ENCODE data around the gene FEM1A.
"Not testable (repeated sequence)": the region's sequence is repeated elsewhere in the genome, so short reads cannot be mapped to it uniquely, and the experiment has no call there.

FEM1A gene

GRCh38 chr19:4773047-4773640 lies 18.4 kb upstream of the FEM1A start:
- FAIRE-seq (no peak), DNase-seq (ENCODE audit: insufficient read length, low spot score) (no peak)

- FAIRE-seq: no peak
- DNase-seq (ENCODE audit: insufficient read length, low spot score): no peak
These were observed 17.4 kb upstream of the FEM1A start for GRCh38 chr19:4774136-4774535.

GRCh38 chr19:4775627-4776152 lies 15.8 kb upstream of the FEM1A start:
- FAIRE-seq (no peak), DNase-seq (ENCODE audit: insufficient read length, low spot score) (no peak)

GRCh38 chr19:4776436-4777211 lies 14.9 kb upstream of the FEM1A start:
- DNase-seq (ENCODE audit: insufficient read length, low spot score): no peak
- no peak for FAIRE-seq

- DNase-seq (ENCODE audit: insufficient read length, low spot score); FAIRE-seq: not testable (repeated sequence)
These were observed 13.4 kb upstream of the FEM1A start for GRCh38 chr19:4778124-4778523.

GRCh38 chr19:4780860-4781259 lies 10.7 kb upstream of the FEM1A start:
- FAIRE-seq (no peak), DNase-seq (ENCODE audit: insufficient read length, low spot score) (no peak)

GRCh38 chr19:4781801-4782200 lies 9.7 kb upstream of the FEM1A start:
- FAIRE-seq: no peak
- no peak for DNase-seq (ENCODE audit: insufficient read length, low spot score)

- not testable (repeated sequence) for DNase-seq (ENCODE audit: insufficient read length, low spot score); FAIRE-seq
These were observed 5.0 kb upstream of the FEM1A start for GRCh38 chr19:4786412-4787016.

DNA sequence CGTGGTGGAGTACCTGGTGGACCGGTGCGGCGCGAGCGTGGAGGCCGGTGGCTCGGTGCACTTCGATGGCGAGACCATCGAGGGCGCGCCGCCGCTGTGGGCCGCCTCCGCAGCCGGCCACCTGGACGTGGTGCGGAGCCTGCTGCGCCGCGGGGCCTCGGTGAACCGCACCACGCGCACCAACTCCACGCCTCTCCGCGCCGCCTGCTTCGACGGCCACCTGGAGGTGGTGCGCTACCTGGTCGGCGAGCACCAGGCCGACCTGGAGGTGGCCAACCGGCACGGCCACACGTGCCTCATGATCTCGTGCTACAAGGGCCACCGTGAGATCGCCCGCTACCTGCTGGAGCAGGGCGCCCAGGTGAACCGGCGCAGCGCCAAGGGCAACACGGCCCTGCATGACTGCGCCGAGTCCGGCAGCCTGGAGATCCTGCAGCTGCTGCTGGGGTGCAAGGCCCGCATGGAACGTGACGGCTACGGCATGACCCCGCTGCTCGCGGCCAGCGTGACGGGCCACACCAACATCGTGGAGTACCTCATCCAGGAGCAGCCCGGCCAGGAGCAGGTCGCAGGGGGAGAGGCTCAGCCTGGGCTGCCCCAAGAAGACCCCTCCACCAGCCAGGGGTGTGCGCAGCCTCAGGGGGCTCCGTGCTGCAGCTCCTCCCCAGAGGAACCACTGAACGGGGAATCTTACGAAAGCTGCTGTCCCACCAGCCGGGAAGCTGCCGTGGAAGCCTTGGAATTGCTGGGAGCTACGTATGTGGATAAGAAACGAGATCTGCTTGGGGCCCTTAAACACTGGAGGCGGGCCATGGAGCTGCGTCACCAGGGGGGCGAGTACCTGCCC lies 708 bp downstream of the FEM1A start:
- not testable (repeated sequence) for FAIRE-seq; DNase-seq (ENCODE audit: insufficient read length, low spot score)

DNA sequence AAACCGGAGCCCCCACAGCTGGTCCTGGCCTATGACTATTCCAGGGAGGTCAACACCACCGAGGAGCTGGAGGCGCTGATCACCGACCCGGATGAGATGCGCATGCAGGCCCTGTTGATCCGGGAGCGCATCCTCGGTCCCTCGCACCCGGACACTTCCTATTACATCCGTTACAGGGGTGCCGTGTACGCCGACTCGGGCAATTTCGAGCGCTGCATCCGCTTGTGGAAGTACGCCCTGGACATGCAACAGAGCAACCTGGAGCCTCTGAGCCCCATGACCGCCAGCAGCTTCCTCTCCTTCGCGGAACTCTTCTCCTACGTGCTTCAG lies 1.3 kb downstream of the FEM1A start:
- not testable (repeated sequence) for DNase-seq (ENCODE audit: insufficient read length, low spot score); FAIRE-seq

DNA sequence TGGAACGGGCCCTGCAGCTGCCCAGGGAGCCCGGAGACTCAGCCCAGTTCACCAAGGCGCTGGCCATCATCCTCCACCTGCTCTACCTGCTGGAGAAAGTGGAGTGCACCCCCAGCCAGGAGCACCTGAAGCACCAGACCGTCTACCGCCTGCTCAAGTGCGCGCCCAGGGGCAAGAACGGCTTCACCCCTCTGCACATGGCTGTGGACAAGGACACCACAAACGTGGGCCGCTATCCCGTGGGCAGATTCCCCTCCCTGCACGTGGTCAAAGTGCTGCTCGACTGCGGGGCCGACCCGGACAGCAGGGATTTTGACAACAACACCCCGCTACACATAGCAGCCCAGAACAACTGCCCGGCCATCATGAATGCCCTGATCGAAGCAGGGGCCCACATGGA lies 1.7 kb downstream of the FEM1A start:
- DNase-seq (ENCODE audit: insufficient read length, low spot score); FAIRE-seq: not testable (repeated sequence)

- DNase-seq (ENCODE audit: insufficient read length, low spot score) (no peak), FAIRE-seq (no peak)
These were observed 3.4 kb downstream of the FEM1A start for GRCh38 chr19:4794971-4795370.

DNA sequence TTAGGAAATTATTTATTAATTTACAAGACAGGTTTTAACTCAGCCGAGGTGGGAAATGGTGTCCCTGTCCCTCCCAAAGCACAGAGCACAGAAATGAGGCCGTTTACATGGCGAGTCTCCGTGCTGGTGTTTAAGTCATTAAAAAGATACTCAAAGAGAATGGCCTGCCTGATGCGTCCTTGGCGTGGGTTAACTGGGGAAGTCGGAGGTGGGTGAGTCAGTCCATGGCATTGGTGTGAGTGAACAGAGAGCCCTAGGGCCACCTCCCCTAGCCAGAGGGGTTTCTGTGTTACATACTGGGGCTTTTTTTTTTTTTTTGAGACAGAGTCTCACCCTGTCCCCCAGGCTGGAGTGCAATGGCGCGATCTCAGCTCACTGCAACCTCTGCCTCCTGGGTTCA lies 3.9 kb downstream of the FEM1A start:
- FAIRE-seq: no peak
- no peak for DNase-seq (ENCODE audit: insufficient read length, low spot score)

DNA sequence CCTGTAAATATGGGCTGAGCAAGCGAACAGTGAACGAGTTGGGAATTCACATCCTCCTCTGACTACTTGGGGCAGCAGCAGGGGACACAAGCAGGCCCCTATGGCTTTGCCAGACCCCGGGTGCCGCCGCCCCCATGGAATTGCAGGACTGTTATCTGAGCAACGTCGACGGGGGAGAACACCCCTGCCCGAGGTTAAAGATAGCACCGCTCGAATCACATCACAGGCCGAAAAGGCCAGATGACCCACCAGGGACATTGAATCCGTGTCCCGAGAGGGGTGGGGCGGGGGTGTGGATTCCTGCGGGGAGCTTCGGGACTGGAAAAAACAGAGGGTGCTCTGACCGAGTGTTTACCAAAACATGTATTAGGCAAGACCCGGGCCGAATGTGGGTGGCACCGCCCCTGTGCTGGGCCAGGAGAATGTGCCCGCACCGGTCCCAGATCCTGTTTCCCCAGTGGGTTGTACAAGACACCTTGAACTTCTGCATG lies 9.1 kb downstream of the FEM1A start:
- FAIRE-seq: no peak
- no peak for DNase-seq (ENCODE audit: insufficient read length, low spot score)

GRCh38 chr19:4801085-4801619 lies 9.6 kb downstream of the FEM1A start:
- DNase-seq (ENCODE audit: insufficient read length, low spot score): no peak
- no peak for FAIRE-seq

DNA sequence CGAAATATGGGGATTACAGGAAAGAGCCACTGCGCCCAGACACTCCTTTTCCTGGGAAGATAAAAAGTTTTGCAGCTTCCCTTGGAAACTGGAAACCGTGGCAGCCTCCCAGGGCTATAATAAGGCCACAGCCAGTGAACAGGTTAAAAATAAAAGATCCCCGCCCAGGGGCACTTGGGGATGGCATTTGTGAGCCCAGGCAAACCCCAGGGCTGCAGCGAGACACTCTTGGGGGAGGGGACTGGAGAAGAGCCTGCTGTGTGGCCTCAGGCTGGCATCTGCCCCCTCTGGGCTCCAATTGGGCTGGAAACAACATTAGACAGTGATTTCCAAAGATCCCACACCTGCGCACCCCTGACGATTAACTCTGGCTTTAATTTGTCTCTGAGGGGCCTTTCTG lies 11.2 kb downstream of the FEM1A start:
- DNase-seq (ENCODE audit: insufficient read length, low spot score) (no peak), FAIRE-seq (no peak)

DNA sequence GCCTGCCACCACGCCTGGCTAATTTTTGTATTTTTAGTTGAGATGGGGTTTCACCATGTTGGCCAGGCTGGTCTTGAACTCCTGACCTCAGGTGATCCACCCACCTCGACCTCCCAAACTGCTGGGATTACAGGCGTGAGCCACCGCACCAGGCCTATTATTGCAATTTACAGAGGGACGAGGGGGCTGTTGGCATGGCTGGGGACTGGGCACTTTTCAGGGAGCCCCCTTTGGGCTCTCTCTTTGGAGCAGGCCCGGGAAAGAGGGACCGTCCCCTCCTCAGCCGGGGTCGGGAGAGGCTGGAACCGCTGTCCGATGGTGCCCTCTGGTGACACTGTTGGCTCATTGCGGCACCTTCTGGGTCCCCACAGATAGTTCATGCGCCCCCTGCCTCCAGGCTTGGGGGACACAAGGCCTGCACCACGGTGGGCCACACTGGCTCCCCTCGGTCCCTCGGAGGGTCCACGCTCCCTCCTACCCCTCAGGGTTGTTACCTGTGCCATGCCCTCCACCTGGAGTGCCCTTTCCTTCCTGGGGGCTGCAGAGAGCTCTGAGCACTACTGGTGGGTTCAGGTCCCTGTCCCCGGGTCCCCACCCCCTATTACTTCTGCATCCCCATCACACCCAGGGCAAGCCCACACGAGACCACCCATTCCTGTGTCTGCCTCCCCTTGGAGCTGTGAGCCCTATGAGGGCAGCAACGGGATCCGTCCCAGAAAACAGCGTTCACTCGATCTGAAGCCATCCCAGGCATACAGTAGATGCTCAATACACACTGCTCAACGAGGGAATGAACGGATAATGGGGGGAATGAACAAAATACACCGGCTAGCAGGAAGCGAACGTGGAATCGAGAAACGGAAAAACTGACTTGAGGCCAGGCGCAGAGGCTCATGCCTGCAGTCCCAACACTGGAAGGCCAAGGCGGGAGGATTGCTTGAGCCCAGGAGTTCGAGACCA lies 12.5 kb downstream of the FEM1A start:
- no peak for DNase-seq (ENCODE audit: insufficient read length, low spot score)
- peak; percentile 58 for FAIRE-seq

DNA sequence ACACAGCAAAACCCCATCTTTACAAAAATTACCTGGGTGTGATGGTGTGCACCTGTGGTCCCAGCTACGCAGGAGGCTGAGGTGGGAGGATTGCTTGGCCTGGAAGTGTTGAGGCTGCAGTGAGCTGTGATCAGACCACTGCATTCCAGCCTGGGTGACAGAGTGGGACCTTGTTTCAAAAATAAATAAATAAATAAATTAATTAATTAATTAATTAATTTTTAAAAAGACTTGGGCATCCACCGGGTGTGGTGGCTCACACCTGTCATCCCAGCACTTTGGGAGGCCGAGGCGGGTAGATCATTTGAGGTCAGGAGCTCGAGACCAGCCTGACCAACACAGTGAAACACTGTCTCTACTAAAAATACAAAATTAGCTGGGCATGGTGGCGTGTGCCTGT lies 13.6 kb downstream of the FEM1A start:
- DNase-seq (ENCODE audit: insufficient read length, low spot score); FAIRE-seq: not testable (repeated sequence)

DNA sequence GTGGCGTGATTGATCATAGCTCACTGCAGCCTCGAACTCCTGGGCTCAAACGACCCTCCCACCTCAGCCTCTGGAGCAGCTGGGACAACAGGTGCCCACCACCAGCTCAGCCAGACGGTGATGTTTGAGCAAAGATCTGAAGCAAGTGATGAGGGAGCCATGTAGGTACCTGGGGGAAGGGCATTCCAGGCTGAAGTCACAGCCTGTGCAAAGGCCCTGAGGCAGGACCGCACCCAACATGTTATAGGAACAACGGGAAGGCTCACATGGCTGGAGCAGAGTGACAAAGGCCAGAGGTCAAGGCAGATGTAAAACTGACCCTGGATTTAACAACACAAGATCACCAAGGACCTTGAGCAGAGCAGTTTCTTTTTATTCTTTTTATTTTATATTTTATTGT lies 14.8 kb downstream of the FEM1A start:
- FAIRE-seq: no peak
- no peak for DNase-seq (ENCODE audit: insufficient read length, low spot score)
